Spleen (tissue), 11 donors: Measurements from ENCODE around the gene PPP1R15B. TPM values are rescaled to one million over a fixed set of nuclear protein-coding genes. Genes with fewer than 3 reads are reported as not detected.
A peak's percentile ranks its signal among the peaks of the same experiment; 100 is the strongest.

ENCODE experiments used
- DNase-seq: peaks from one replicate; pipeline ENCODE4 v3.0.0-alpha.2; 2020
- H3K27ac ChIP-seq, 8 donors: fragments of 200-600 bp; sonication (generic) in 7 of 8; 1 replicate in 4 of 8; 2 replicates in 4 of 8; pipeline versions ENCODE4 v1.5.0 to v1.8.0; 2016 to 2021; ENCODE audit warnings: inconsistent platforms in 4 of 8, mild to moderate bottlenecking in 4 of 8, moderate library complexity in 1 of 8
- H3K27me3 ChIP-seq, 7 donors: fragments of 200-600 bp; sonication (generic) in 6 of 7; replicated peaks in 1 of 7; 1 replicate in 4 of 7; 2 replicates in 3 of 7; pipeline versions ENCODE4 v1.5.0 to v1.8.0; 2016 to 2021; ENCODE audit warnings: inconsistent platforms in 3 of 7, mild to moderate bottlenecking in 1 of 7
- H3K36me3 ChIP-seq, 6 donors: fragments of 200-600 bp; sonication (generic) in 5 of 6; 1 replicate in 4 of 6; 2 replicates in 2 of 6; pipeline versions ENCODE4 v1.5.0 to v1.8.0; 2016 to 2021; ENCODE audit warnings: inconsistent platforms in 2 of 6
- H3K4me1 ChIP-seq, 6 donors: fragments of 200-600 bp; sonication (generic) in 5 of 6; 1 replicate in 3 of 6; 2 replicates in 3 of 6; pipeline versions ENCODE4 v1.5.0 to v1.8.0; 2016 to 2021; ENCODE audit warnings: inconsistent platforms in 3 of 6
- H3K4me3 ChIP-seq, 8 donors: fragments of 200-600 bp; sonication (generic) in 7 of 8; 1 replicate in 4 of 8; 2 replicates in 4 of 8; pipeline versions ENCODE4 v1.5.0 to v1.8.0; 2016 to 2021; ENCODE audit warnings: inconsistent platforms in 4 of 8, mild to moderate bottlenecking in 4 of 8, moderate library complexity in 2 of 8
- H3K9me3 ChIP-seq, 8 donors: fragments of 200-600 bp; sonication (generic) in 7 of 8; 1 replicate in 4 of 8; 2 replicates in 4 of 8; pipeline versions ENCODE4 v1.5.0 to v1.8.0; 2016 to 2021; ENCODE audit warnings: inconsistent platforms in 4 of 8
- CTCF ChIP-seq, 11 experiments: fragments of 200-600 bp in 7 of 11; fragments of 450-650 bp in 4 of 11; sonication (generic) in 4 of 11; IDR thresholded peaks in 8 of 11; conservative IDR thresholded peaks in 3 of 11; 1 replicate in 7 of 11; 2 replicates in 4 of 11; pipeline versions ENCODE4 v1.4.0 to v1.8.0; 2016 to 2021; ENCODE audit warnings: antibody characterized with exemption in 11 of 11, inconsistent platforms in 4 of 11, mild to moderate bottlenecking in 1 of 11
- POLR2A ChIP-seq, 3 donors: fragments of 450-650 bp; IDR thresholded peaks; one replicate each; pipeline ENCODE4 v1.5.1; 2017; ENCODE audit warnings: antibody characterized with exemption in 3 of 3, mild to moderate bottlenecking in 1 of 3
- POLR2AphosphoS5 ChIP-seq, 3 donors: sonication (generic); formaldehyde crosslinking; IDR thresholded peaks; one replicate each; pipeline ENCODE4 v1.5.1; 2017; ENCODE audit warnings: antibody characterized with exemption in 3 of 3
- WGBS, 5 donors: extraction: QIAGEN DNeasy Blood & Tissue Kit in 3 of 5; methylation state at CpG; one replicate each; pipeline versions ENCODE4 v1.1.5 to v1.1.7; 2013 to 2018; 5-methylcytosine and 5-hydroxymethylcytosine counted together
- intact Hi-C: fragments of 100-400 bp; cut with DNase I; formaldehyde crosslinking; loops from one replicate; pipeline ENCODE4 v1.15.0; 2023; ENCODE audit warnings: low total_unique reads
- polyA plus RNA-seq, 3 donors: library from polyadenylated mRNA; stranded (reverse); fragments of 200-250 nt; gene quantifications; one replicate each; pipeline ENCODE4 v1.2.1, GENCODE V29; 2013
- total RNA-seq, 7 donors: library from RNA; depleted of rRNA in 3 of 7; stranded (reverse); fragments of >200 nt in 3 of 7; fragmentation: NEBNext Ultra II Directional in 4 of 7; extraction: Animal tissue kit (Norgen Biotek cat#: 25700) in 4 of 7; gene quantifications; one replicate each; pipeline versions ENCODE4 v1.1.0 to v1.2.1, GENCODE V29; 2016 to 2021
- donor health status: healthy with polysubstance abuse.
- donor health status: DM: no; HTN: no; CAD: no; lungs with moderate emphysema.
- donor health status: DM: no; HTN: no; CAD: no.
- donor health status: Bipolar disorder and iron deficiency.
- donor health status: healthy.
- donor health status: DM: no; HTN: no; CAD: no.
- donor health status: DM: yes; HTN: yes; CAD: no.

Gene PPP1R15B
- total and polyA plus RNA-seq, 10 donors: 10.8 to 73.1 (median 57.8) TPM

GRCh38 chr1:204361341-204361771 is 50.3 kb downstream of the PPP1R15B start:
- H3K4me3 ChIP-seq: no peak overlapping the region
- H3K4me1 ChIP-seq: peaks cover 8 to 63% (median 31%) of the 10 kb centered on the region in 6 donors
- H3K27me3 ChIP-seq: peaks cover 0 to 50% (median 3%) of the 10 kb centered on the region in 7 donors
- no peaks in the 10 kb centered on the region for H3K36me3 ChIP-seq
- no peak for DNase-seq
- H3K27ac ChIP-seq: no peak overlapping the region
- H3K9me3 ChIP-seq: no peaks in the 10 kb centered on the region
- 38 to 55% (median 50%) methylated on average over 2 of the region's 2 CpGs for WGBS, 5 donors
- no peak for TF ChIP-seq CTCF (IDR thresholded peaks at IDR 0.05 in 8 of 11, conservative IDR thresholded peaks at IDR 0.05 in 3 of 11)
- TF ChIP-seq POLR2A (IDR thresholded peaks at IDR 0.05): no peak
- TF ChIP-seq POLR2AphosphoS5 (IDR thresholded peaks at IDR 0.05): no peak
- intact Hi-C loops: loop anchor here (5.0 to 10.0 kb wide), 4 partner anchors 107 to 497 kb away; partner anchors contain the start of genes GOLT1A and SNRPE

- no peak for TF ChIP-seq POLR2A (IDR thresholded peaks at IDR 0.05)
- TF ChIP-seq CTCF (IDR thresholded peaks at IDR 0.05 in 8 of 11, conservative IDR thresholded peaks at IDR 0.05 in 3 of 11): no peak
- no peak for TF ChIP-seq POLR2AphosphoS5 (IDR thresholded peaks at IDR 0.05)
- no peak for DNase-seq
- Histone ChIP-seq H3K27me3 (peaks cover 0 to 44% (median 3%) of the 10 kb centered on the region in 7 donors), H3K27ac (no peak overlapping the region), H3K4me3 (no peak overlapping the region), H3K9me3 (no peaks in the 10 kb centered on the region), H3K4me1 (peaks cover 8 to 63% (median 31%) of the 10 kb centered on the region in 6 donors), H3K36me3 (no peaks in the 10 kb centered on the region)
- WGBS, 5 donors: 31 to 53% (median 37%) methylated on average over 4 of the region's 4 CpGs
- intact Hi-C loops: loop anchor here (5.0 to 10.0 kb wide), 4 partner anchors 106 to 496 kb away; partner anchors contain the start of genes GOLT1A and SNRPE
Observed at GRCh38 chr1:204360314-204360713, 51.3 kb downstream of the PPP1R15B start.

- Histone ChIP-seq H3K4me1 (peaks cover 8 to 63% (median 31%) of the 10 kb centered on the region in 6 donors), H3K4me3 (no peak within 1 kb of the TSS), H3K27me3 (peaks cover 0 to 44% (median 3%) of the 10 kb centered on the region in 7 donors), H3K36me3 (no peaks in the 10 kb centered on the region), H3K27ac (no peak within 1 kb of the TSS), H3K9me3 (no peaks in the 10 kb centered on the region)
- DNase-seq: no peak
- 5 to 9% (median 8%) methylated on average over 12 to 20 of the region's 20 CpGs for WGBS, 5 donors
- intact Hi-C loops: loop anchor here (5.0 to 10.0 kb wide), 4 partner anchors 105 to 495 kb away; partner anchors contain the start of genes GOLT1A and SNRPE
- TF ChIP-seq POLR2AphosphoS5 (IDR thresholded peaks at IDR 0.05): no peak
- no peak for TF ChIP-seq POLR2A (IDR thresholded peaks at IDR 0.05)
- peak in 2 of 11 experiments; percentile 6 to 10 for TF ChIP-seq CTCF (IDR thresholded peaks at IDR 0.05 in 8 of 11, conservative IDR thresholded peaks at IDR 0.05 in 3 of 11)
Observed at GRCh38 chr1:204359474-204360255, 52.0 kb downstream of the PPP1R15B start, which contains the start of gene PLEKHA6. TSS of gene PLEKHA6 (minus strand) at chr1:204359929. CDS start at chr1:204273727, 86,202 bp downstream.

GRCh38 chr1:204359131-204359473 is 52.5 kb downstream of the PPP1R15B start:
- intact Hi-C loops: no loop called here
- H3K4me1 ChIP-seq: peaks cover 8 to 60% (median 30%) of the 10 kb centered on the region in 6 donors
- DNase-seq: no peak
- no peak overlapping the region for H3K27ac ChIP-seq
- WGBS, 5 donors: 26 to 44% (median 37%) methylated on average over 3 to 5 of the region's 5 CpGs
- H3K27me3 ChIP-seq: peaks cover 0 to 44% (median 3%) of the 10 kb centered on the region in 7 donors
- H3K36me3 ChIP-seq: no peaks in the 10 kb centered on the region
- H3K9me3 ChIP-seq: no peaks in the 10 kb centered on the region
- TF ChIP-seq POLR2A (IDR thresholded peaks at IDR 0.05) (no peak), POLR2AphosphoS5 (IDR thresholded peaks at IDR 0.05) (no peak), CTCF (IDR thresholded peaks at IDR 0.05 in 8 of 11, conservative IDR thresholded peaks at IDR 0.05 in 3 of 11) (no peak)
- no peak overlapping the region for H3K4me3 ChIP-seq
